Measurements from ENCODE around the gene NUDCD3. TPM values are rescaled to one million over a fixed set of nuclear protein-coding genes. Genes with fewer than 3 reads are reported as not detected.

Gene NUDCD3
- total and polyA plus RNA-seq, 2 experiments from 2014 or later = 54.7 to 60.8 TPM

DNA sequence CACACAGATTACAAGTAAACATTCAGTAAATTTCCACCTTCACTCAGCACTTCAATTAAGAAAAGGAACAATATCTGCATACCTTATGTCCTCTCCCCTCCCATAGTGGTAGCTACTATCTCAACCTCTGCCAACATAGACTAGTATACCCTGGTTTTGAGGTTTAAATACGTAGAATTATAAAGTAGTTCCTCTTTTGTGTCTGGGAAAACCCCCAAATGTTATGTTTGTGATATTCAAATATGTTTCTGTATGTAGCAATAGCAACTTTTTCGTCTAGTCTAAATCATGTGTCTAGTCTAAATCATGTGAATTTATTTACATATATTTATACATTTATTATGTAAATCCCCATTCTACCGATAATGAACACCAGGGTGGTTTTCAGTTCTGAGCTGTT, 151.9 kb downstream of the NUDCD3 start:
- H3K27ac ChIP-seq = no peak overlapping the region
- no peak for DNase-seq (ENCODE audit: low spot score)
- H2AFZ ChIP-seq = no peak overlapping the region
- no peak overlapping the region for H3K4me2 ChIP-seq
- no peaks in the 10 kb centered on the region for H3K9me3 ChIP-seq (ENCODE audit: low read depth)
- peaks cover 3% of the 10 kb centered on the region for H3K27me3 ChIP-seq
- H3K4me1 ChIP-seq (ENCODE audit: insufficient read depth) = no peaks in the 10 kb centered on the region
- H3K9me2 ChIP-seq (replicated peaks; ENCODE audit: insufficient read depth) = no peaks in the 10 kb centered on the region
- H3K36me3 ChIP-seq (replicated peaks; ENCODE audit: insufficient read depth, low read depth) = no peaks in the 10 kb centered on the region
- no peaks in the 10 kb centered on the region for H4K20me1 ChIP-seq (ENCODE audit: insufficient read depth, poor library complexity, severe bottlenecking)
- H3K4me3 ChIP-seq = no peak overlapping the region
- TF ChIP-seq EZH2phosphoT487 (IDR thresholded peaks at IDR 0.05; ENCODE audit: low read depth, severe bottlenecking, unreplicated experiment) (no peak), EZH2 (IDR thresholded peaks at IDR 0.05; ENCODE audit: borderline replicate concordance) (no peak)
- TF ChIP-seq, protein P1, sequence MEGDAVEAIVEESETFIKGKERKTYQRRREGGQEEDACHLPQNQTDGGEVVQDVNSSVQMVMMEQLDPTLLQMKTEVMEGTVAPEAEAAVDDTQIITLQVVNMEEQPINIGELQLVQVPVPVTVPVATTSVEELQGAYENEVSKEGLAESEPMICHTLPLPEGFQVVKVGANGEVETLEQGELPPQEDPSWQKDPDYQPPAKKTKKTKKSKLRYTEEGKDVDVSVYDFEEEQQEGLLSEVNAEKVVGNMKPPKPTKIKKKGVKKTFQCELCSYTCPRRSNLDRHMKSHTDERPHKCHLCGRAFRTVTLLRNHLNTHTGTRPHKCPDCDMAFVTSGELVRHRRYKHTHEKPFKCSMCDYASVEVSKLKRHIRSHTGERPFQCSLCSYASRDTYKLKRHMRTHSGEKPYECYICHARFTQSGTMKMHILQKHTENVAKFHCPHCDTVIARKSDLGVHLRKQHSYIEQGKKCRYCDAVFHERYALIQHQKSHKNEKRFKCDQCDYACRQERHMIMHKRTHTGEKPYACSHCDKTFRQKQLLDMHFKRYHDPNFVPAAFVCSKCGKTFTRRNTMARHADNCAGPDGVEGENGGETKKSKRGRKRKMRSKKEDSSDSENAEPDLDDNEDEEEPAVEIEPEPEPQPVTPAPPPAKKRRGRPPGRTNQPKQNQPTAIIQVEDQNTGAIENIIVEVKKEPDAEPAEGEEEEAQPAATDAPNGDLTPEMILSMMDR (IDR thresholded peaks at IDR 0.05; ENCODE audit: poor library complexity) = no peak
- WGBS (ENCODE audit: low lambda C conversion rate, missing lambda C conversion rate) = 82% methylated on average over 3 of the region's 3 CpGs
- no peaks in the 10 kb centered on the region for H3K79me2 ChIP-seq

GRCh38 chr7:44336491-44336890, 154.0 kb downstream of the NUDCD3 start:
- Histone ChIP-seq H3K36me3 (replicated peaks; ENCODE audit: insufficient read depth, low read depth) (no peaks in the 10 kb centered on the region), H3K27ac (no peak overlapping the region), H3K4me2 (no peak overlapping the region), H3K9me3 (ENCODE audit: low read depth) (no peaks in the 10 kb centered on the region), H3K9me2 (replicated peaks; ENCODE audit: insufficient read depth) (no peaks in the 10 kb centered on the region), H3K79me2 (no peaks in the 10 kb centered on the region), H2AFZ (no peak overlapping the region), H3K27me3 (peaks cover 3% of the 10 kb centered on the region), H3K4me1 (ENCODE audit: insufficient read depth) (no peaks in the 10 kb centered on the region), H4K20me1 (ENCODE audit: insufficient read depth, poor library complexity, severe bottlenecking) (no peaks in the 10 kb centered on the region), H3K4me3 (no peak overlapping the region)
- 92% methylated on average over 11 of the region's 11 CpGs for WGBS (ENCODE audit: low lambda C conversion rate, missing lambda C conversion rate)
- TF ChIP-seq EZH2phosphoT487 (IDR thresholded peaks at IDR 0.05; ENCODE audit: low read depth, severe bottlenecking, unreplicated experiment) (no peak), EZH2 (IDR thresholded peaks at IDR 0.05; ENCODE audit: borderline replicate concordance) (no peak)
- TF ChIP-seq, protein P1 (IDR thresholded peaks at IDR 0.05; ENCODE audit: poor library complexity) = no peak
- no peak for DNase-seq (ENCODE audit: low spot score)

DNA sequence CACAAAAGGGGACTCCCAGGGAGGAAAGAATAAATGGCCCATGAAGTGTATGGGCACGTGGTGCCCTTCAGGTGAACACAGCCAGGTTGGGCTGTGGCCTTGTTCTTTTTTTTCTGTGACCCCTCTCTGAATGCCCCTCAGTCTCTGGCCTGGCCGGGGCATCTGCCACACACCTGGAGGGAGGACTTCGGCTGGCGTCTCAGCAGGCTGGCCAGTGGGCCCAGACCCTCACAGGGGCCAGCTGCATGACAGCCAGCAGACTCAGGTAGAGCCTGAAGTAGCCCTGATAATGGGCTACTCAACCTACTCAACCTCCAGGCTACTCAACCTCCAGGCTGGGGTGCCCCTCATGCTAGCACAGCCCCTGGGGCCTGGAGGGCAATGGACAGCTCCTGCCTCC, 155.3 kb downstream of the NUDCD3 start:
- H3K9me2 ChIP-seq (replicated peaks; ENCODE audit: insufficient read depth) = no peaks in the 10 kb centered on the region
- H3K4me3 ChIP-seq = no peak overlapping the region
- H3K4me1 ChIP-seq (ENCODE audit: insufficient read depth) = no peaks in the 10 kb centered on the region
- no peak overlapping the region for H3K27ac ChIP-seq
- peaks cover 3% of the 10 kb centered on the region for H3K27me3 ChIP-seq
- no peak overlapping the region for H2AFZ ChIP-seq
- H3K4me2 ChIP-seq = no peak overlapping the region
- H3K9me3 ChIP-seq (ENCODE audit: low read depth) = no peaks in the 10 kb centered on the region
- no peaks in the 10 kb centered on the region for H3K36me3 ChIP-seq (replicated peaks; ENCODE audit: insufficient read depth, low read depth)
- WGBS (ENCODE audit: low lambda C conversion rate, missing lambda C conversion rate) = 92% methylated on average over 4 of the region's 4 CpGs
- TF ChIP-seq, protein P1 (IDR thresholded peaks at IDR 0.05; ENCODE audit: poor library complexity) = no peak
- TF ChIP-seq EZH2 (IDR thresholded peaks at IDR 0.05; ENCODE audit: borderline replicate concordance) (no peak), EZH2phosphoT487 (IDR thresholded peaks at IDR 0.05; ENCODE audit: low read depth, severe bottlenecking, unreplicated experiment) (no peak)
- DNase-seq (ENCODE audit: low spot score) = no peak
- no peaks in the 10 kb centered on the region for H3K79me2 ChIP-seq
- no peaks in the 10 kb centered on the region for H4K20me1 ChIP-seq (ENCODE audit: insufficient read depth, poor library complexity, severe bottlenecking)

DNA sequence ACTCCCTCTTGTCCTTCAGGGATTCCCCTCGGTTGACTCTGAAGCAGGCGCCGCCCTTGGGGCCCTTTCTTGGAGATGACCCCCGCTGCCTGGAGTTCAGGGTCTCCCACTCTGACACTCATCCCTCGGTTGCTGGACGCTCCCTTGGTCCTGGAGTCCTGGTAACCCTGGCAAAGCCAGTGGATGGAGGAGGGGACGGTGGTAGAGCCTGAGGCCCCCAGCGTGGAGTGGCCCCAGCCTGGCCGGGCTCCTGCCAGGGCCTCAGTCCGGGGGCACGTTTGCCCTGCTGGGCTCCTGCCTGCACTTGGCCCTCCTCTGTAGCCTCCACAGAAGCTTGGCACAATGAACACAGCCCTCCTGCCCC, 155.7 kb downstream of the NUDCD3 start:
- no peak overlapping the region for H3K4me2 ChIP-seq
- TF ChIP-seq EZH2 (IDR thresholded peaks at IDR 0.05; ENCODE audit: borderline replicate concordance) (no peak), EZH2phosphoT487 (IDR thresholded peaks at IDR 0.05; ENCODE audit: low read depth, severe bottlenecking, unreplicated experiment) (no peak)
- TF ChIP-seq, protein P1 (IDR thresholded peaks at IDR 0.05; ENCODE audit: poor library complexity) = no peak
- peaks cover 3% of the 10 kb centered on the region for H3K27me3 ChIP-seq
- no peaks in the 10 kb centered on the region for H3K9me2 ChIP-seq (replicated peaks; ENCODE audit: insufficient read depth)
- no peaks in the 10 kb centered on the region for H3K36me3 ChIP-seq (replicated peaks; ENCODE audit: insufficient read depth, low read depth)
- WGBS (ENCODE audit: low lambda C conversion rate, missing lambda C conversion rate) = 97% methylated on average over 9 of the region's 11 CpGs
- no peaks in the 10 kb centered on the region for H3K79me2 ChIP-seq
- no peak for DNase-seq (ENCODE audit: low spot score)
- no peak overlapping the region for H2AFZ ChIP-seq
- H3K4me3 ChIP-seq = no peak overlapping the region
- H3K4me1 ChIP-seq (ENCODE audit: insufficient read depth) = no peaks in the 10 kb centered on the region
- H3K27ac ChIP-seq = no peak overlapping the region
- no peaks in the 10 kb centered on the region for H4K20me1 ChIP-seq (ENCODE audit: insufficient read depth, poor library complexity, severe bottlenecking)
- H3K9me3 ChIP-seq (ENCODE audit: low read depth) = no peaks in the 10 kb centered on the region
